HG03571 (cell line): ENCODE measurements around the gene APBA1.
"Not testable (repeated sequence)": the region's sequence is repeated elsewhere in the genome, so short reads cannot be mapped to it uniquely, and the experiment has no call there.

Source experiments
- ATAC-seq: cut with Tn5 transposase; IDR thresholded peaks from one replicate; pipeline ENCODE4 v1.9.1; 2021; ENCODE audit not compliant: unreplicated experiment

APBA1 gene

GRCh38 chr9:69452110-69452782 is 219.9 kb downstream of the APBA1 start:
- no peak for ATAC-seq

GRCh38 chr9:69446496-69446895 is 225.7 kb downstream of the APBA1 start:
- ATAC-seq = no peak

GRCh38 chr9:69445251-69445650 is 226.9 kb downstream of the APBA1 start:
- ATAC-seq = no peak

GRCh38 chr9:69444791-69445190 is 227.4 kb downstream of the APBA1 start:
- ATAC-seq = no peak

GRCh38 chr9:69444021-69444420 is 228.2 kb downstream of the APBA1 start:
- ATAC-seq = no peak

GRCh38 chr9:69443178-69443577 is 229.0 kb downstream of the APBA1 start:
- no peak for ATAC-seq

- no peak for ATAC-seq
Measured at GRCh38 chr9:69442486-69442885, 229.7 kb downstream of the APBA1 start.

- not testable (repeated sequence) for ATAC-seq
Measured at GRCh38 chr9:69440254-69440955, 231.8 kb downstream of the APBA1 start.

GRCh38 chr9:69439654-69440053 is 232.5 kb downstream of the APBA1 start:
- not testable (repeated sequence) for ATAC-seq

GRCh38 chr9:69433968-69434367 is 238.2 kb downstream of the APBA1 start:
- ATAC-seq = no peak

- no peak for ATAC-seq
Measured at GRCh38 chr9:69433392-69433791, 238.8 kb downstream of the APBA1 start.

GRCh38 chr9:69432623-69433022 is 239.5 kb downstream of the APBA1 start:
- no peak for ATAC-seq

GRCh38 chr9:69431777-69432176 is 240.4 kb downstream of the APBA1 start:
- no peak for ATAC-seq

GRCh38 chr9:69431203-69431602 is 241.0 kb downstream of the APBA1 start:
- no peak for ATAC-seq

GRCh38 chr9:69430206-69430605 is 242.0 kb downstream of the APBA1 start:
- ATAC-seq = no peak

GRCh38 chr9:69429281-69429680 is 242.9 kb downstream of the APBA1 start:
- no peak for ATAC-seq

- ATAC-seq = no peak
Measured at GRCh38 chr9:69428017-69428785, 244.0 kb downstream of the APBA1 start.

GRCh38 chr9:69427286-69427685 is 244.9 kb downstream of the APBA1 start:
- no peak for ATAC-seq

GRCh38 chr9:69425136-69425801 is 246.9 kb downstream of the APBA1 start:
- ATAC-seq = no peak

- no peak for ATAC-seq
Measured at GRCh38 chr9:69421908-69422801, 250.0 kb downstream of the APBA1 start.
